GM23248 (cell line): ENCODE data around the gene TYMP. TPM values are rescaled to one million over a fixed set of nuclear protein-coding genes. Genes with fewer than 3 reads are reported as not detected.

ENCODE experiments used
- DNase-seq: peaks from one replicate; pipeline ENCODE4 v3.0.0-alpha.2; 2015
- H2AFZ ChIP-seq: fragments of 200-600 bp; sonication (generic); 2 replicates; pipeline ENCODE4 v1.6.1; 2016; ENCODE audit warnings: antibody characterized with exemption
- H3F3A ChIP-seq: fragments of 200-600 bp; sonication (generic); 2 replicates; pipeline ENCODE4 v1.6.1; 2016; ENCODE audit warnings: mild to moderate bottlenecking, antibody characterized with exemption, mixed run types; ENCODE audit not compliant: insufficient read depth
- H3K27ac ChIP-seq: fragments of 200-600 bp; sonication (generic); 2 replicates; pipeline ENCODE4 v1.5.1; 2016; ENCODE audit warnings: mild to moderate bottlenecking
- H3K27me3 ChIP-seq: fragments of 200-600 bp; sonication (generic); replicated peaks from 2 replicates; pipeline ENCODE4 v1.6.1; 2016; ENCODE audit warnings: mild to moderate bottlenecking; ENCODE audit not compliant: insufficient read depth
- H3K36me3 ChIP-seq: fragments of 200-600 bp; sonication (generic); 2 replicates; pipeline ENCODE4 v1.6.1; 2016; ENCODE audit warnings: low read depth, mild to moderate bottlenecking
- H3K4me1 ChIP-seq: fragments of 200-600 bp; sonication (generic); 2 replicates; pipeline ENCODE4 v1.6.1; 2016; ENCODE audit warnings: mild to moderate bottlenecking; ENCODE audit not compliant: insufficient read depth
- H3K4me2 ChIP-seq: fragments of 200-600 bp; sonication (generic); one replicate; pipeline ENCODE4 v1.6.1; 2016; ENCODE audit warnings: mild to moderate bottlenecking; ENCODE audit not compliant: unreplicated experiment
- H3K4me3 ChIP-seq: fragments of 200-600 bp; sonication (generic); 2 replicates; pipeline ENCODE4 v1.5.1; 2016; ENCODE audit warnings: mild to moderate bottlenecking
- H3K79me2 ChIP-seq: fragments of 200-600 bp; sonication (generic); 2 replicates; pipeline ENCODE4 v1.6.1; 2016; ENCODE audit warnings: mild to moderate bottlenecking; ENCODE audit not compliant: insufficient read depth
- H3K9ac ChIP-seq: fragments of 200-600 bp; sonication (generic); 2 replicates; pipeline ENCODE4 v1.6.1; 2016; ENCODE audit warnings: mild to moderate bottlenecking
- H3K9me2 ChIP-seq: fragments of 200-600 bp; sonication (generic); 2 replicates; pipeline ENCODE4 v1.6.1; 2016; ENCODE audit warnings: mixed run types, mild to moderate bottlenecking, moderate library complexity; ENCODE audit not compliant: insufficient read depth
- H3K9me3 ChIP-seq: fragments of 200-600 bp; sonication (generic); one replicate; pipeline ENCODE4 v1.6.1; 2017; ENCODE audit warnings: low read depth
- H4K20me1 ChIP-seq: fragments of 200-600 bp; sonication (generic); 2 replicates; pipeline ENCODE4 v1.6.0; 2016; ENCODE audit not compliant: insufficient read depth
- EZH2 ChIP-seq: fragments of 200-600 bp; sonication (generic); IDR thresholded peaks from 2 replicates; pipeline ENCODE4 v1.6.1; 2018; ENCODE audit warnings: antibody characterized with exemption, mild to moderate bottlenecking; ENCODE audit not compliant: insufficient read depth, poor library complexity, severe bottlenecking
- EZH2phosphoT487 ChIP-seq: fragments of 200-600 bp; sonication (generic); IDR thresholded peaks from 2 replicates; pipeline ENCODE4 v1.6.1; 2018; ENCODE audit warnings: antibody characterized with exemption, moderate library complexity, mild to moderate bottlenecking, low read depth; ENCODE audit not compliant: insufficient read depth
- WGBS, 2 experiments: methylation state at CpG; one replicate each; pipeline ENCODE4 v1.1.6; 2015 to 2017; ENCODE audit warnings: low lambda C conversion rate in 2 of 2, low coverage in 1 of 2; ENCODE audit errors: missing lambda C conversion rate in 2 of 2; 5-methylcytosine and 5-hydroxymethylcytosine counted together
- in situ Hi-C: fragments of 300-500 bp; cut with MboI; formaldehyde crosslinking; loops from 2 replicates; pipeline ENCODE4 v1.15.0; 2020
- polyA plus RNA-seq: library from polyadenylated mRNA; unstranded; fragments of >200 nt; fragmentation: Nextera tagmentation; extraction: Ambion mirVana; gene quantifications from 2 replicates; pipeline ENCODE4 v1.2.1, GENCODE V29; 2016
- total RNA-seq: library from RNA; depleted of rRNA; stranded (reverse); fragments of >200 nt; shearing (Covaris generic); gene quantifications from 2 replicates; pipeline ENCODE4 v1.2.3, GENCODE V29; 2014

The TYMP gene
- total and polyA plus RNA-seq, 2 experiments from 2014 or later = 24.3 to 33.2 TPM

DNA sequence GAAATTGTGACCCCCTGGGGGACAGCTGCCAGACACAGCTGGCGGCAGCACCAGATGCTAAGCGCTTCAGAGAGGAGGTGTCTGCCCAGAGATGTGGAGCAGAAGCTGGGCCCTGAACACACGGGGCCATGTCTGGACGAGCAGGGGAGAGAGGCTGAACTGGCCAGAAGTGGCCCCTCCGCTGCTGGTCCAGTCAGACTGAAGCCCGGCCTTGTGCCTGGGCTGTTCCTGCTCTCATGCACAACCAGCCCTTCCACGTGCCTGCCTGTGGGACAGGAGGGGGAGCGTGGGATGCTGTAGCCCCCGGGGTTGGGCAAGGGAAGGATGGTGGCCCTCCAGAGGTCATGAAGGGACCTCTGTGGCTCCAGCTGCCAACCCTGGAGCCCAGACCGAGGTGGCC, 46.7 kb downstream of the TYMP start:
- Histone ChIP-seq H3K9ac (no peak overlapping the region), H3K9me2 (no peaks in the 10 kb centered on the region), H2AFZ (no peak overlapping the region), H4K20me1 (no peaks in the 10 kb centered on the region), H3F3A (no peaks in the 10 kb centered on the region), H3K4me3 (peak overlapping the region; percentile 84), H3K36me3 (no peaks in the 10 kb centered on the region), H3K4me2 (no peak overlapping the region), H3K9me3 (no peaks in the 10 kb centered on the region), H3K4me1 (0 out of 2 replicates have a peak, but pooled peaks cover 3% of the 10 kb centered on the region), H3K27me3 (no peaks in the 10 kb centered on the region), H3K27ac (no peak overlapping the region), H3K79me2 (peaks cover 4% of the 10 kb centered on the region; the same call in 1 of the 2 replicates)
- in situ Hi-C loops = no loop called here
- 82% methylated on average over 7 to 10 of the region's 10 CpGs for WGBS, 2 experiments
- no peak for DNase-seq
- TF ChIP-seq EZH2phosphoT487 = no peak
- TF ChIP-seq EZH2 = no peak

DNA sequence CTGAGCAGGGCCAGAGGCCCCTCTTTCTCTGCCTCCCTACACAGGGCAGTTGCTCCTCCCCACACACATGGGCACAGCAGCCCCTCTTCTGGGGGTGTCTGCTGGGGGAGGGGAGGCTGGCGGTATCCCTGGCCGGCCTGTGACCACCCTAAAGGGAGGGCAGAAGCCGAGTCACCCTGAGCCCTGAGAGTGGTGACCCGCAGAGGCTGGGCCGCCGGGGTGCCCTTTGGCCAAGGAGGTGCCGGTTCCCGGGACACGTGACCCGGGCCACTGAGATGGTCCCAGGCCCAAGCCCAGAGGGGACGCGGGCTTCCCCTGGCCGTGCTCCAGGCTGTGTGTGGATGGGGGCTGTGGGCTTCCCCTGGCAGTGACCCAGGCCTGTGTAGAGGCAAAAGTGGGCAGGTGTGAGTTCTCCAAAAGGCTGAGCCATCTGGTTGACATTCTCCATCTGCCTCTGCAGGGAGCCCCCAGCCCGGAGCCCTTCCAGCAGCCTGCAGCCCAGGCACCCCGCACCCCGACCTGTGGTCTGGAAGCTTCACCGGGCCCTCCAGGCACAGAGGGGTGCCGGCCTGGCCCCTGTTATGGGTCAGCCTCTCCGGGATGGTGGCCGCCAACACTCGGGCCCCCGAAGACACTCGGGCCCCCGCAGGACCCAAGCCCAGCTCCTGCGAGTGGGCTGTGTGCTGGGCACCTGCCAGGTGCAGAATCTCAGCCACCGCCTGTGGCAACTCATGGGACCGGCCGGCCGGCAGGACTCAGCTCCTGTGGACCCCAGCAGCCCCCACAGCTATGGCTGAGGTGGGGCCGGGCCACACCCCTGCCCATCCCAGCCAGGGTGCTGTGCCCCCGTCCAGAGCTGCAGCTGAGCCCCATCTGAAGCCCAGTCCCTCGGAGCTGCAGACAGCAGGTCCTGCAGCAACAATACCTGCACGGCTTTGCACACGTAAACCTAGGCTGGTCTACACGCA, 47.4 kb downstream of the TYMP start:
- H3K9me3 ChIP-seq = no peaks in the 10 kb centered on the region
- H2AFZ ChIP-seq = peak overlapping the region; percentile 72
- no peaks in the 10 kb centered on the region for H4K20me1 ChIP-seq
- peak overlapping the region; percentile 80 for H3K4me2 ChIP-seq
- H3K36me3 ChIP-seq = no peaks in the 10 kb centered on the region
- no peak overlapping the region for H3K27ac ChIP-seq
- no peak for TF ChIP-seq EZH2phosphoT487
- no peak for TF ChIP-seq EZH2
- H3K4me1 ChIP-seq = 0 out of 2 replicates have a peak, but pooled peaks cover 3% of the 10 kb centered on the region
- H3K79me2 ChIP-seq = peaks cover 4% of the 10 kb centered on the region; the same call in 1 of the 2 replicates
- DNase-seq = no peak
- H3K27me3 ChIP-seq = no peaks in the 10 kb centered on the region
- peak overlapping the region; percentile 83 for H3K9ac ChIP-seq
- H3K9me2 ChIP-seq = no peaks in the 10 kb centered on the region
- WGBS, 2 experiments = 55 to 59% methylated on average over 33 to 34 of the region's 35 CpGs
- in situ Hi-C loops = no loop called here
- H3K4me3 ChIP-seq = peak overlapping the region; percentile 84
- no peaks in the 10 kb centered on the region for H3F3A ChIP-seq

GRCh38 chr22:50481440-50482106, 48.2 kb downstream of the TYMP start, which contains the start of gene ADM2:
Gene ADM2 (plus strand): TSS chr22:50481543. CDS start chr22:50481848, 305 bp downstream.
- Histone ChIP-seq H3K36me3 (no peaks in the 10 kb centered on the region), H3F3A (no peaks in the 10 kb centered on the region), H2AFZ (peak within 1 kb of the TSS; percentile 72), H4K20me1 (no peaks in the 10 kb centered on the region), H3K4me1 (0 out of 2 replicates have a peak, but pooled peaks cover 3% of the 10 kb centered on the region), H3K27me3 (no peaks in the 10 kb centered on the region), H3K4me2 (peak within 1 kb of the TSS; percentile 80), H3K9me3 (no peaks in the 10 kb centered on the region), H3K79me2 (peaks cover 4% of the 10 kb centered on the region; the same call in 1 of the 2 replicates), H3K4me3 (peak within 1 kb of the TSS; percentile 84), H3K9me2 (no peaks in the 10 kb centered on the region), H3K9ac (peak within 1 kb of the TSS; percentile 83), H3K27ac (no peak within 1 kb of the TSS)
- TF ChIP-seq EZH2phosphoT487 = no peak
- TF ChIP-seq EZH2 = no peak
- WGBS, 2 experiments = 4% methylated on average over 24 to 67 of the region's 70 CpGs
- peak; percentile 59 for DNase-seq
- in situ Hi-C loops = no loop called here

DNA sequence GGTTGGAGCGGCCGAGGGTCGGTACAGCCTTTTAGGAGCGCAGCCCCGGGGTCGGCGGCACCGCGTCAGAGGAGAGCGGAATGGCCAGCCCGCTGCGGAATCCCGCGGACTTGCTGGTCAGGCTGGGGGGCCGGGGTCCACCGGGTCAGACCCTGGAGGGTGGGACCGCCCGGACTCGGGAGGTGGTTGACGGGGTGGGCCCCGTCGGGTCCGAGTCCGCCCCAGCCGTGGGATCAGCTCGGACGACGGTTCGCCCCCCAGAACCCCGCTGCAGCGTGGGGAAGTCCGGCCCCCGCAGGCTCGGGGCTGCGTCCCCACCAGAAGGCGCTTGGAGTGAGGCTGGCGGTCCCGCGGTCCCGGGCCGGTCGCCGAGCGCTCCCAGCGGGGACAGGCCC, 48.8 kb downstream of the TYMP start:
- WGBS, 2 experiments = 2 to 7% methylated on average over 15 to 38 of the region's 45 CpGs
- H2AFZ ChIP-seq = peak overlapping the region; percentile 72; the same call in 1 of the 2 replicates
- H3K9me3 ChIP-seq = no peaks in the 10 kb centered on the region
- in situ Hi-C loops = no loop called here
- no peak overlapping the region for H3K4me2 ChIP-seq
- peak overlapping the region; percentile 84 for H3K4me3 ChIP-seq
- H3K36me3 ChIP-seq = no peaks in the 10 kb centered on the region
- H3K9ac ChIP-seq = peak overlapping the region; percentile 83; the same call in 1 of the 2 replicates
- no peak for DNase-seq
- H3K4me1 ChIP-seq = 0 out of 2 replicates have a peak, but pooled peaks cover 3% of the 10 kb centered on the region
- no peaks in the 10 kb centered on the region for H3F3A ChIP-seq
- no peaks in the 10 kb centered on the region for H4K20me1 ChIP-seq
- H3K9me2 ChIP-seq = no peaks in the 10 kb centered on the region
- TF ChIP-seq EZH2 (no peak), EZH2phosphoT487 (no peak)
- no peak overlapping the region for H3K27ac ChIP-seq
- no peaks in the 10 kb centered on the region for H3K27me3 ChIP-seq
- H3K79me2 ChIP-seq = peaks cover 4% of the 10 kb centered on the region; the same call in 1 of the 2 replicates
